IMR-90 (cell line): ENCODE data around the gene SH3RF1. TPM values are rescaled to one million over a fixed set of nuclear protein-coding genes. Genes with fewer than 3 reads are reported as not detected.

Experiments used
- ATAC-seq: fragments of 200-7000 bp; cut with Tn5 transposase; 2 replicates; pipeline ENCODE4 v1.9.1; 2020; ENCODE audit warnings: low read depth, mild to moderate bottlenecking, moderate library complexity
- BruUV-seq: library from RNA; stranded (reverse); fragments of 400-500 nt; replicated peaks from 2 replicates; lab custom pipeline; 2021; lab: Mats Ljungman, UMichigan
- CTCF ChIA-PET: fragments of 300-600 bp; formaldehyde crosslinking; extraction: SDS; loops from one replicate; lab custom pipeline; 2021; ENCODE audit warnings: antibody characterized with exemption; lab: Yijun Ruan, JAX
- POLR2A ChIA-PET: fragments of 300-600 bp; sonication (Branson Sonifier 250); formaldehyde crosslinking; loops from one replicate; lab custom pipeline; 2022; ENCODE audit warnings: antibody characterized with exemption; ENCODE audit not compliant: unreplicated experiment; lab: Charles Lee
- DNase-seq: peaks from one replicate; pipeline ENCODE4 v3.0.0; 2013
- H2AFZ ChIP-seq: replicated peaks from 2 replicates; pipeline ENCODE3; 2013; ENCODE audit warnings: low read length, mild to moderate bottlenecking; ENCODE audit not compliant: poor library complexity
- H2AK5ac ChIP-seq: 2 replicates; pipeline ENCODE4 v1.6.1; 2013; ENCODE audit warnings: low read depth, low read length, inconsistent platforms
- H2AK9ac ChIP-seq: replicated peaks from 2 replicates; pipeline ENCODE3; 2013; ENCODE audit warnings: mild to moderate bottlenecking, low read depth, low read length, moderate library complexity; ENCODE audit not compliant: poor library complexity
- H2BK120ac ChIP-seq: 2 replicates; pipeline ENCODE4 v1.6.1; 2013; ENCODE audit warnings: low read depth, low read length, inconsistent platforms
- H2BK15ac ChIP-seq: 3 replicates; pipeline ENCODE4 v1.6.1; 2013; ENCODE audit warnings: low read depth, low read length, inconsistent platforms
- H2BK20ac ChIP-seq: 2 replicates; pipeline ENCODE4 v1.6.1; 2013; ENCODE audit warnings: low read depth, mild to moderate bottlenecking, inconsistent platforms, low read length, moderate library complexity
- H2BK5ac ChIP-seq: 2 replicates; pipeline ENCODE4 v1.6.1; 2013; ENCODE audit warnings: mild to moderate bottlenecking, low read depth, low read length, inconsistent platforms; ENCODE audit not compliant: poor library complexity, severe bottlenecking
- H3K14ac ChIP-seq: replicated peaks from 2 replicates; pipeline ENCODE4 v1.6.1; 2013; ENCODE audit warnings: low read depth, low read length, inconsistent platforms
- H3K18ac ChIP-seq: 2 replicates; pipeline ENCODE4 v1.6.1; 2013; ENCODE audit warnings: low read depth, low read length, control low read depth
- H3K23ac ChIP-seq: 2 replicates; pipeline ENCODE4 v1.6.1; 2013; ENCODE audit warnings: low read depth, low read length, inconsistent platforms
- H3K27ac ChIP-seq: 2 replicates; pipeline ENCODE4 v1.5.1; 2013; ENCODE audit warnings: mild to moderate bottlenecking, control low read depth, low read length; ENCODE audit not compliant: insufficient read depth
- H3K27me3 ChIP-seq: 2 replicates; pipeline ENCODE4 v1.6.1; 2013; ENCODE audit warnings: low read length; ENCODE audit not compliant: control insufficient read depth, insufficient read depth
- H3K36me3 ChIP-seq: 2 replicates; pipeline ENCODE4 v1.6.1; 2013; ENCODE audit warnings: low read length, mixed read lengths; ENCODE audit not compliant: control insufficient read depth, insufficient read depth
- H3K4ac ChIP-seq: 2 replicates; pipeline ENCODE4 v1.6.1; 2013; ENCODE audit warnings: low read depth, low read length, inconsistent platforms
- H3K4me1 ChIP-seq: 2 replicates; pipeline ENCODE4 v1.6.1; 2013; ENCODE audit warnings: low read length, mixed read lengths; ENCODE audit not compliant: control insufficient read depth, insufficient read depth
- H3K4me2 ChIP-seq: 2 replicates; pipeline ENCODE4 v1.6.1; 2013; ENCODE audit warnings: low read depth, mild to moderate bottlenecking, control low read depth, low read length, moderate library complexity
- H3K4me3 ChIP-seq: 2 replicates; pipeline ENCODE4 v1.5.1; 2013; ENCODE audit warnings: low read depth, mild to moderate bottlenecking, control low read depth, low read length, moderate library complexity; ENCODE audit not compliant: insufficient read depth
- H3K56ac ChIP-seq: 2 replicates; pipeline ENCODE4 v1.6.1; 2013; ENCODE audit warnings: low read length, inconsistent platforms; ENCODE audit not compliant: insufficient read depth; ENCODE audit errors: extremely low read depth
- H3K79me1 ChIP-seq, 2 experiments: 2 replicates each; pipeline ENCODE4 v1.6.1; 2013; ENCODE audit warnings: low read length in 2 of 2, inconsistent platforms in 1 of 2, low read depth in 1 of 2
- H3K9ac ChIP-seq: 2 replicates; pipeline ENCODE4 v1.6.1; 2013; ENCODE audit warnings: low read depth, low read length, control low read depth
- H3K9me1 ChIP-seq: 2 replicates; pipeline ENCODE4 v1.6.1; 2013; ENCODE audit warnings: low read length, inconsistent platforms; ENCODE audit not compliant: insufficient read depth
- H3K9me3 ChIP-seq: 2 replicates; pipeline ENCODE4 v1.6.1; 2013; ENCODE audit warnings: low read length; ENCODE audit not compliant: control insufficient read depth, insufficient read depth
- H4K20me1 ChIP-seq: 2 replicates; pipeline ENCODE4 v1.6.1; 2013; ENCODE audit warnings: low read length, inconsistent platforms; ENCODE audit not compliant: insufficient read depth
- H4K5ac ChIP-seq: 2 replicates; pipeline ENCODE4 v1.6.1; 2013; ENCODE audit warnings: mild to moderate bottlenecking, low read depth, low read length, control low read depth
- H4K8ac ChIP-seq, 2 experiments: 2 replicates each; pipeline ENCODE4 v1.6.1; 2013; ENCODE audit warnings: low read depth in 2 of 2, low read length in 2 of 2, control low read depth in 1 of 2, inconsistent platforms in 1 of 2
- H4K91ac ChIP-seq: 2 replicates; pipeline ENCODE4 v1.6.1; 2013; ENCODE audit warnings: low read depth, low read length, inconsistent platforms; ENCODE audit not compliant: insufficient read depth
- BHLHE40 ChIP-seq: fragments of 150-350 bp; IDR thresholded peaks from 2 replicates; pipeline ENCODE4 v1.6.1; 2016; ENCODE audit warnings: mild to moderate bottlenecking, low read depth, low read length
- CEBPB ChIP-seq: IDR thresholded peaks from 2 replicates; pipeline ENCODE4 v1.6.1; 2012; ENCODE audit warnings: low read depth, low read length, improper control_type of control experiment
- FOS ChIP-seq: fragments of 150-350 bp; IDR thresholded peaks from 2 replicates; pipeline ENCODE4 v1.6.1; 2016; ENCODE audit warnings: low read depth, low read length
- WGBS, 2 experiments: methylation state at CpG; one replicate each; pipeline versions ENCODE4 v1.1.5 to v1.1.7; 2013; ENCODE audit warnings: missing lambda C conversion rate in 2 of 2; ENCODE audit not compliant: insufficient read length in 1 of 2; ENCODE audit errors: extremely low coverage in 2 of 2; 5-methylcytosine and 5-hydroxymethylcytosine counted together
- dilution Hi-C: fragments of 300-500 bp; cut with HindIII; formaldehyde crosslinking; loops from one replicate; pipeline ENCODE4 v1.14.3; 2018; ENCODE audit warnings: low sequenced_read_pairs; ENCODE audit not compliant: unreplicated experiment
- in situ Hi-C: fragments of 300-500 bp; cut with MboI; formaldehyde crosslinking; loops from 3 replicates; pipeline ENCODE4 v1.14.3; 2019; ENCODE audit warnings: low sequenced_read_pairs, inconsistent platforms, mixed read lengths
- intact Hi-C: fragments of 100-400 bp; cut with micrococcal nuclease; formaldehyde crosslinking; loops from 2 replicates; pipeline ENCODE4 v1.10.0; 2022
- polyA plus RNA-seq, 3 experiments: library from polyadenylated mRNA; depleted of rRNA; stranded (reverse); fragments of >200 nt; gene quantifications; 2 replicates each; pipeline ENCODE4 v1.2.3, GENCODE V29; 2012; ENCODE audit warnings: low replicate concordance in 1 of 3
- total RNA-seq: library from RNA; depleted of rRNA; stranded (reverse); fragments of >200 nt; gene quantifications from 2 replicates; pipeline ENCODE4 v1.2.3, GENCODE V29; 2012

The SH3RF1 gene
- total and polyA plus RNA-seq, 2 of the 4 experiments (the other 2 are of a cell fraction) = 22.0 to 29.8 TPM

GRCh38 chr4:169254546-169254983, 16.2 kb downstream of the SH3RF1 start:
- in situ Hi-C loops = no loop called here
- H2AK5ac ChIP-seq = peak overlapping the region; percentile 2; the same call in 1 of the 2 replicates
- peak overlapping the region; percentile 5; the same call in 1 of the 2 replicates for H4K5ac ChIP-seq
- intact Hi-C loops = loop anchor here (2.0 kb wide), 1 partner anchor 26 kb away; no protein-coding TSS in a partner anchor
- H2BK20ac ChIP-seq = peak overlapping the region; percentile 40
- no peaks in the 10 kb centered on the region for H3K36me3 ChIP-seq
- peaks cover 81% of the 10 kb centered on the region for H4K20me1 ChIP-seq
- H3K4me3 ChIP-seq = no peak overlapping the region
- ChIA-PET CTCF (interaction anchor here (1.3 kb wide), 2 partner anchors 15 to 136 kb away, joined by 3 to 5 read pairs; no protein-coding TSS in a partner anchor), POLR2A (interaction anchor here (0.6 kb wide), 1 partner anchor 246 kb away, joined by 3 read pairs; no protein-coding TSS in a partner anchor)
- H2AK9ac ChIP-seq = no peak overlapping the region
- peak overlapping the region in 1 of 2 experiments; percentile 54; a peak in 1 of 4 replicates for H4K8ac ChIP-seq
- no peak overlapping the region for H3K9ac ChIP-seq
- no peaks in the 10 kb centered on the region for H3K9me3 ChIP-seq
- H3K18ac ChIP-seq = peak overlapping the region; percentile 0; the same call in 1 of the 2 replicates
- no peak overlapping the region for H2AFZ ChIP-seq
- DNase-seq = peak; percentile 87
- BruUV-seq = no TSS peak
- TF ChIP-seq FOS (0 out of 2 replicates have a peak, but pooled peaks have one; percentile 24), BHLHE40 (no peak), CEBPB (0 out of 2 replicates have a peak, but pooled peaks have one; percentile 6)
- H3K4ac ChIP-seq = peak overlapping the region; percentile 30
- 0 out of 2 replicates have a peak overlapping the region, but pooled peaks have one; percentile 1 for H4K91ac ChIP-seq
- no peak overlapping the region for H2BK15ac ChIP-seq
- WGBS, 2 experiments = 32% methylated on average over 4 of the region's 5 CpGs; no CpG with 5 or more reads in 1 of the 2 experiments
- H3K14ac ChIP-seq = peak overlapping the region; percentile 5; the same call in 1 of the 2 replicates
- peak overlapping the region; percentile 58 for H3K4me2 ChIP-seq
- ATAC-seq = peak; percentile 50
- H3K27ac ChIP-seq = peak overlapping the region; percentile 10; the same call in 1 of the 2 replicates
- H2BK120ac ChIP-seq = peak overlapping the region; percentile 15; the same call in 1 of the 2 replicates
- H3K23ac ChIP-seq = peak overlapping the region; percentile 32; the same call in 1 of the 2 replicates
- dilution Hi-C loops = no loop called here
- peaks cover 17% of the 10 kb centered on the region for H3K9me1 ChIP-seq
- peaks cover 9 to 70% of the 10 kb centered on the region in 2 experiments for H3K79me1 ChIP-seq
- peak overlapping the region; percentile 74 for H2BK5ac ChIP-seq
- no peaks in the 10 kb centered on the region for H3K27me3 ChIP-seq
- peaks cover 29% of the 10 kb centered on the region for H3K4me1 ChIP-seq
- H3K56ac ChIP-seq = peak overlapping the region; percentile 23; the same call in 1 of the 2 replicates
